HG03521 (cell line): Measurements from ENCODE around the gene ZNF511.

Experiments
- ATAC-seq: cut with Tn5 transposase; IDR thresholded peaks from one replicate; pipeline ENCODE4 v1.9.1; 2021; ENCODE audit warnings: mild to moderate bottlenecking, moderate library complexity; ENCODE audit not compliant: unreplicated experiment

ZNF511 gene

GRCh38 chr10:133292919-133293809 is 15.6 kb upstream of the ZNF511 start:
- no peak for ATAC-seq

- ATAC-seq: no peak
Measured at GRCh38 chr10:133293810-133294119, 14.9 kb upstream of the ZNF511 start.

GRCh38 chr10:133294189-133294588 is 14.5 kb upstream of the ZNF511 start:
- no peak for ATAC-seq

GRCh38 chr10:133295426-133296320 is 13.0 kb upstream of the ZNF511 start:
- ATAC-seq: no peak

- no peak for ATAC-seq
Measured at GRCh38 chr10:133297504-133297903, 11.2 kb upstream of the ZNF511 start.

GRCh38 chr10:133298466-133298865 is 10.2 kb upstream of the ZNF511 start:
- no peak for ATAC-seq

GRCh38 chr10:133299224-133299623 is 9.5 kb upstream of the ZNF511 start:
- no peak for ATAC-seq

- ATAC-seq: no peak
Measured at GRCh38 chr10:133299738-133300137, 9.0 kb upstream of the ZNF511 start.

GRCh38 chr10:133302230-133302629 is 6.5 kb upstream of the ZNF511 start:
- ATAC-seq: no peak

GRCh38 chr10:133303206-133303605 is 5.5 kb upstream of the ZNF511 start:
- ATAC-seq: no peak

- ATAC-seq: no peak
Measured at GRCh38 chr10:133306097-133306476, 2.6 kb upstream of the ZNF511 start.

GRCh38 chr10:133306941-133307379 is 1.8 kb upstream of the ZNF511 start:
- ATAC-seq: no peak

- ATAC-seq: no peak
Measured at GRCh38 chr10:133307776-133308420, 816 bp upstream of the ZNF511 start.

- peak; percentile 72 for ATAC-seq
Measured at GRCh38 chr10:133309100-133309719, 496 bp downstream of the ZNF511 start.

GRCh38 chr10:133309720-133310398 is 1.1 kb downstream of the ZNF511 start:
- ATAC-seq: no peak

- no peak for ATAC-seq
Measured at GRCh38 chr10:133310399-133310755, 1.7 kb downstream of the ZNF511 start.

- no peak for ATAC-seq
Measured at GRCh38 chr10:133310789-133311188, 2.1 kb downstream of the ZNF511 start.

- no peak for ATAC-seq
Measured at GRCh38 chr10:133311570-133311969, 2.9 kb downstream of the ZNF511 start.

GRCh38 chr10:133312016-133312768 is 3.5 kb downstream of the ZNF511 start:
- ATAC-seq: no peak

- no peak for ATAC-seq
Measured at GRCh38 chr10:133312769-133313145, 4.0 kb downstream of the ZNF511 start.
